Liver (tissue), 9 donors: ENCODE measurements around the gene TPRA1. TPM values are rescaled to one million over a fixed set of nuclear protein-coding genes. Genes with fewer than 3 reads are reported as not detected.

ENCODE experiments used
- DNase-seq: peaks from one replicate; pipeline ENCODE4 v3.0.0-alpha.2; 2017; ENCODE audit warnings: low spot score
- H3K27ac ChIP-seq, 2 donors: one replicate each; pipeline ENCODE4 v1.7.0; 2013; ENCODE audit warnings: inconsistent platforms in 2 of 2, low read length in 2 of 2, control low read depth in 1 of 2, low read depth in 1 of 2, mild to moderate bottlenecking in 1 of 2
- H3K27me3 ChIP-seq, 4 donors: one replicate each; pipeline versions ENCODE4 v1.6.1 to v1.7.0; 2013; ENCODE audit warnings: low read length in 3 of 4, inconsistent platforms in 1 of 4, mild to moderate bottlenecking in 1 of 4, moderate library complexity in 1 of 4; ENCODE audit not compliant: control insufficient read depth in 4 of 4, insufficient read depth in 4 of 4
- H3K36me3 ChIP-seq, 4 donors: one replicate each; pipeline versions ENCODE4 v1.6.1 to v1.7.0; 2013; ENCODE audit warnings: low read length in 3 of 4, mild to moderate bottlenecking in 3 of 4, low read depth in 1 of 4, moderate library complexity in 1 of 4; ENCODE audit not compliant: control insufficient read depth in 4 of 4, insufficient read depth in 3 of 4
- H3K4me1 ChIP-seq, 4 donors: one replicate each; pipeline versions ENCODE4 v1.6.1 to v1.7.0; 2013; ENCODE audit warnings: low read length in 3 of 4, mild to moderate bottlenecking in 3 of 4, moderate library complexity in 1 of 4; ENCODE audit not compliant: control insufficient read depth in 4 of 4, insufficient read depth in 4 of 4
- H3K4me3 ChIP-seq, 3 donors: one replicate each; pipeline versions ENCODE4 v1.6.1 to v1.7.0; 2013; ENCODE audit warnings: low read length in 3 of 3, control low read depth in 1 of 3, low read depth in 1 of 3, mild to moderate bottlenecking in 1 of 3
- H3K9ac ChIP-seq, 2 donors: one replicate each; pipeline ENCODE4 v1.7.0; 2013; ENCODE audit warnings: low read length in 2 of 2, mild to moderate bottlenecking in 2 of 2, moderate library complexity in 2 of 2, control low read depth in 1 of 2, low read depth in 1 of 2
- H3K9me3 ChIP-seq, 4 donors: one replicate each; pipeline versions ENCODE4 v1.6.1 to v1.7.0; 2013; ENCODE audit warnings: low read length in 3 of 4; ENCODE audit not compliant: control insufficient read depth in 4 of 4
- EGR1 ChIP-seq, 2 donors: IDR thresholded peaks; 2 replicates each; pipeline ENCODE4 v1.6.1; 2016 to 2018; ENCODE audit warnings: antibody characterized with exemption in 2 of 2, low read depth in 2 of 2
- FOXA1 ChIP-seq: IDR thresholded peaks from 2 replicates; pipeline ENCODE4 v1.6.1; 2016; ENCODE audit warnings: antibody characterized with exemption
- FOXA2 ChIP-seq: IDR thresholded peaks from 2 replicates; pipeline ENCODE4 v1.6.1; 2016; ENCODE audit warnings: antibody characterized with exemption
- GABPA ChIP-seq, 2 donors: IDR thresholded peaks in 1 of 2; conservative IDR thresholded peaks in 1 of 2; 2 replicates each; pipeline ENCODE4 v1.6.1; 2016; ENCODE audit warnings: antibody characterized with exemption in 2 of 2, mild to moderate bottlenecking in 1 of 2, moderate library complexity in 1 of 2
- HNF4A ChIP-seq, 2 donors: conservative IDR thresholded peaks; 2 replicates each; pipeline ENCODE4 v1.6.1; 2016; ENCODE audit warnings: antibody characterized with exemption in 2 of 2, mild to moderate bottlenecking in 2 of 2
- HNF4G ChIP-seq: IDR thresholded peaks from 2 replicates; pipeline ENCODE4 v1.6.1; 2016; ENCODE audit warnings: antibody characterized with exemption
- JUND ChIP-seq, 2 donors: IDR thresholded peaks; 2 replicates each; pipeline ENCODE4 v1.6.1; 2016; ENCODE audit warnings: antibody characterized with exemption in 2 of 2
- NR2F2 ChIP-seq: IDR thresholded peaks from 2 replicates; pipeline ENCODE4 v1.6.1; 2016; ENCODE audit warnings: antibody characterized with exemption
- RAD21 ChIP-seq, 2 donors: IDR thresholded peaks; 2 replicates each; pipeline ENCODE4 v1.6.1; 2016; ENCODE audit warnings: antibody characterized with exemption in 2 of 2, mild to moderate bottlenecking in 2 of 2
- RXRA ChIP-seq, 2 donors: IDR thresholded peaks; 2 replicates each; pipeline ENCODE4 v1.6.1; 2017 to 2018; ENCODE audit warnings: antibody characterized with exemption in 2 of 2, mild to moderate bottlenecking in 1 of 2
- SP1 ChIP-seq: IDR thresholded peaks from 2 replicates; pipeline ENCODE4 v1.6.1; 2018; ENCODE audit warnings: antibody characterized with exemption, mild to moderate bottlenecking
- WGBS: extraction: QIAGEN DNeasy Blood & Tissue Kit; methylation state at CpG from one replicate; pipeline ENCODE4 v1.1.7; 2013; 5-methylcytosine and 5-hydroxymethylcytosine counted together
- polyA plus RNA-seq, 2 donors: library from polyadenylated mRNA; stranded (reverse) in 1 of 2; unstranded in 1 of 2; fragments of 200-250 nt in 1 of 2; fragments of >200 nt in 1 of 2; fragmentation: Nextera tagmentation in 1 of 2; extraction: Ambion mirVana in 1 of 2; gene quantifications; one replicate each; pipeline versions ENCODE4 v1.2.1 to v1.2.3, GENCODE V29; 2013 to 2015
- total RNA-seq, 2 donors: library from RNA; depleted of rRNA; stranded (reverse); fragments of >200 nt; gene quantifications; one replicate each; pipeline ENCODE4 v1.2.3, GENCODE V29; 2014
- TF ChIP-seq, protein P1 (sequence below): IDR thresholded peaks from 2 replicates; pipeline ENCODE4 v1.6.1; 2016; ENCODE audit warnings: antibody characterized with exemption
- TF ChIP-seq, protein P2 (sequence below): fragments of 150-350 bp; IDR thresholded peaks from 2 replicates; pipeline ENCODE4 v1.5.1; 2017; ENCODE audit warnings: improper control_type of control experiment, low read depth, low read length; ENCODE audit not compliant: missing input control
- TF ChIP-seq, protein P3 (sequence below): IDR thresholded peaks from 2 replicates; pipeline ENCODE4 v1.6.1; 2016; ENCODE audit warnings: antibody characterized with exemption
- donor health status: healthy.
- donor health status: healthy.
- donor health status: healthy.
- donor health status: healthy.
- donor health status: healthy.

TPRA1 gene
- total and polyA plus RNA-seq, 4 donors: 17.3 to 27.1 (median 21.3) TPM

- Histone ChIP-seq H3K27ac (no peak overlapping the region), H3K4me1 (no peaks in the 10 kb centered on the region), H3K27me3 (no peaks in the 10 kb centered on the region), H3K4me3 (no peak overlapping the region), H3K9ac (no peak overlapping the region), H3K36me3 (peaks cover 0 to 8% (median 4%) of the 10 kb centered on the region in 4 donors), H3K9me3 (no peaks in the 10 kb centered on the region)
- 95% methylated on average over 8 of the region's 8 CpGs for WGBS
- DNase-seq: no peak
- no peak for TF ChIP-seq RXRA (IDR thresholded peaks at IDR 0.05)
- TF ChIP-seq NR2F2: no peak
- no peak for TF ChIP-seq RAD21 (IDR thresholded peaks at IDR 0.05)
- no peak for TF ChIP-seq GABPA (IDR thresholded peaks at IDR 0.05 in 1 of 2, conservative IDR thresholded peaks at IDR 0.05 in 1 of 2)
Observed at GRCh38 chr3:127622772-127623576, 32.4 kb upstream of the TPRA1 start.

DNA sequence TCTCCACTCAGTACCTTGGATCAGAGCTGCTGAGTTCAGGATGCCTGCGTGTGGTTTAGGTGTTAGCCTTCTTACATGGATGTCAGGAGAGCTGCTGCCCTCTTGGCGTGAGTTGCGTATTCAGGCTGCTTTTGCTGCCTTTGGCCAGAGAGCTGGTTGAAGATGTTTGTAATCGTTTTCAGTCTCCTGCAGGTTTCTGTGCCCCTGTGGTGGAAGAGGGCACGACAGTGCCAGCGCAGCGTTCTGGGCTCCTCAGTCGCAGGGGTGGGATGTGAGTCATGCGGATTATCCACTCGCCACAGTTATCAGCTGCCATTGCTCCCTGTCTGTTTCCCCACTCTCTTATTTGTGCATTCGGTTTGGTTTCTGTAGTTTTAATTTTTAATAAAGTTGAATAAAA lies 31.5 kb upstream of the TPRA1 start:
- no peak for TF ChIP-seq EGR1 (IDR thresholded peaks at IDR 0.05; ENCODE audit: low read depth in 2 of 2)
- no peak for TF ChIP-seq JUND (IDR thresholded peaks at IDR 0.05)
- TF ChIP-seq FOXA1: no peak
- H3K4me3 ChIP-seq: no peak overlapping the region
- H3K36me3 ChIP-seq: peaks cover 0 to 8% (median 4%) of the 10 kb centered on the region in 4 donors
- H3K27ac ChIP-seq: no peak overlapping the region
- H3K9ac ChIP-seq: no peak overlapping the region
- no peaks in the 10 kb centered on the region for H3K27me3 ChIP-seq
- DNase-seq: no peak
- no peaks in the 10 kb centered on the region for H3K4me1 ChIP-seq
- H3K9me3 ChIP-seq: no peaks in the 10 kb centered on the region
- WGBS: 95% methylated on average over 11 of the region's 11 CpGs

GRCh38 chr3:127620637-127621375 lies 30.3 kb upstream of the TPRA1 start:
- WGBS: 97% methylated on average over 32 of the region's 32 CpGs
- no peak overlapping the region for H3K4me3 ChIP-seq
- H3K27me3 ChIP-seq: no peaks in the 10 kb centered on the region
- no peaks in the 10 kb centered on the region for H3K4me1 ChIP-seq
- H3K9me3 ChIP-seq: no peaks in the 10 kb centered on the region
- no peak overlapping the region for H3K9ac ChIP-seq
- no peak for DNase-seq
- no peak overlapping the region for H3K27ac ChIP-seq
- TF ChIP-seq HNF4G (no peak), GABPA (IDR thresholded peaks at IDR 0.05 in 1 of 2, conservative IDR thresholded peaks at IDR 0.05 in 1 of 2) (no peak), FOXA2 (no peak), HNF4A (conservative IDR thresholded peaks at IDR 0.05) (no peak), SP1 (no peak), RXRA (IDR thresholded peaks at IDR 0.05) (no peak), JUND (IDR thresholded peaks at IDR 0.05) (no peak), EGR1 (IDR thresholded peaks at IDR 0.05; ENCODE audit: low read depth in 2 of 2) (no peak)
- TF ChIP-seq, protein P1, sequence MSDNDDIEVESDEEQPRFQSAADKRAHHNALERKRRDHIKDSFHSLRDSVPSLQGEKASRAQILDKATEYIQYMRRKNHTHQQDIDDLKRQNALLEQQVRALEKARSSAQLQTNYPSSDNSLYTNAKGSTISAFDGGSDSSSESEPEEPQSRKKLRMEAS: no peak
- TF ChIP-seq, protein P2, sequence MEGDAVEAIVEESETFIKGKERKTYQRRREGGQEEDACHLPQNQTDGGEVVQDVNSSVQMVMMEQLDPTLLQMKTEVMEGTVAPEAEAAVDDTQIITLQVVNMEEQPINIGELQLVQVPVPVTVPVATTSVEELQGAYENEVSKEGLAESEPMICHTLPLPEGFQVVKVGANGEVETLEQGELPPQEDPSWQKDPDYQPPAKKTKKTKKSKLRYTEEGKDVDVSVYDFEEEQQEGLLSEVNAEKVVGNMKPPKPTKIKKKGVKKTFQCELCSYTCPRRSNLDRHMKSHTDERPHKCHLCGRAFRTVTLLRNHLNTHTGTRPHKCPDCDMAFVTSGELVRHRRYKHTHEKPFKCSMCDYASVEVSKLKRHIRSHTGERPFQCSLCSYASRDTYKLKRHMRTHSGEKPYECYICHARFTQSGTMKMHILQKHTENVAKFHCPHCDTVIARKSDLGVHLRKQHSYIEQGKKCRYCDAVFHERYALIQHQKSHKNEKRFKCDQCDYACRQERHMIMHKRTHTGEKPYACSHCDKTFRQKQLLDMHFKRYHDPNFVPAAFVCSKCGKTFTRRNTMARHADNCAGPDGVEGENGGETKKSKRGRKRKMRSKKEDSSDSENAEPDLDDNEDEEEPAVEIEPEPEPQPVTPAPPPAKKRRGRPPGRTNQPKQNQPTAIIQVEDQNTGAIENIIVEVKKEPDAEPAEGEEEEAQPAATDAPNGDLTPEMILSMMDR: no peak
- TF ChIP-seq, protein P3, sequence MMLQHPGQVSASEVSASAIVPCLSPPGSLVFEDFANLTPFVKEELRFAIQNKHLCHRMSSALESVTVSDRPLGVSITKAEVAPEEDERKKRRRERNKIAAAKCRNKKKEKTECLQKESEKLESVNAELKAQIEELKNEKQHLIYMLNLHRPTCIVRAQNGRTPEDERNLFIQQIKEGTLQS: no peak
- peaks cover 0 to 8% (median 4%) of the 10 kb centered on the region in 4 donors for H3K36me3 ChIP-seq
